Measurements from ENCODE around the gene SMPD4. TPM values are rescaled to one million over a fixed set of nuclear protein-coding genes. Genes with fewer than 3 reads are reported as not detected.
"Not testable (repeated sequence)": the region's sequence is repeated elsewhere in the genome, so short reads cannot be mapped to it uniquely, and the experiment has no call there.

Gene SMPD4
- total and polyA plus RNA-seq, 2 of the 8 experiments (the other 6 are each of a cell fraction or from before 2014, with no cell fraction given): 102 to 106 TPM

DNA sequence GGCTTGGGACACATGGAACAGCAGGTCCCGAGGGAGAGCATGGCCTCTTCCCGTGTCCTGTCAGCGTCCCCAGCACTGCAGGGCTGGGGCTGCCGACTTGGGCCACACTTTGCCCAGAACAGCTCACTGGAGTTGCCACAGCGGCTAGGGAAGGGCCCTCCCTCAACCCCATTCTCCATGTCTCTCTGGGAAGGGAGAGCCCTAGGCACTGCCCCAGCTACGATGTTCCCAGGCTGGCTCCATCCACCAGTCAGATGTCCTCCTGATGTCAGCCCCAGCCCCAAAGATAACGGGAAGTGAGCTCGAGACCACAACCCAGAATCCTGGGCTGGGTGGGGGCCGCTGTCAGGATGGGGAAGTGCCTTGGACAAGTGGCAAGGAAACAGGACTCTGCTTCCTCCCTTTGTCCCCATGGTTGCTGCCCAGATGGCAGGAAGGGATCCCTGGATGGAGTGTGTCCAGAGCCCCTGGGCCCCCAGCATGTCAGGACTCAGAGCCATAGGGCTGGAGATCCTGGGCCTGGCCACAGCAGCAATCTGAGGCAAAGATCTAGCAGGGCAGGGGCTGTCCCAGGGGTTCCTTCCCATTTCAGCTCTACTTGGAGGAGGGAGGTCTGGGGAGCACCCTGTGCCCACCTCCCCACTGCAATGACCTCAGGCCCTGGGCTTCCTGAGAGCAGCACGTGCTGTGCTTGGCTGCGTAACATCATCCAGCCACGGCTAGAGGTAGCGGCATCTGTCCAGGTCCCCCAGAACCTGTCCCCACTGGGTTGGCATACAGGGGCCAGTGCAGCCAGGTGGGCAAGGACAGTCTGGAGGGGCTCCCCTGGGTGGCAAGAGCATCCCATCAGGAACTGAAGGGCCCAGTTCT is 38.8 kb downstream of the SMPD4 start:
- H2BK5ac ChIP-seq (ENCODE audit: low read depth, low read length); H3K4me1 ChIP-seq (replicated peaks in 1 of 4; ENCODE audit: control insufficient read depth in 3 of 4, insufficient read depth in 4 of 4, low read length in 3 of 4); H4K8ac ChIP-seq (ENCODE audit: extremely low read depth, insufficient read depth, low read length); H3K9ac ChIP-seq (replicated peaks in 1 of 4; ENCODE audit: extremely low read depth in 1 of 4, low read depth in 3 of 4, low read length in 3 of 4); H3K27me3 ChIP-seq (replicated peaks in 1 of 4; ENCODE audit: control insufficient read depth in 3 of 4, extremely low read depth in 1 of 4, insufficient read depth in 3 of 4, low read length in 3 of 4); H3K4ac ChIP-seq (replicated peaks; ENCODE audit: insufficient read length, low read depth, low read length); H3K4me3 ChIP-seq (ENCODE audit: extremely low read depth in 1 of 4, insufficient read depth in 2 of 4, low read depth in 3 of 4, low read length in 4 of 4); H3K79me2 ChIP-seq (ENCODE audit: control insufficient read depth in 1 of 2, insufficient read depth in 2 of 2, low read length in 2 of 2); H2BK15ac ChIP-seq (ENCODE audit: low read length); FAIRE-seq; H4K20me1 ChIP-seq (replicated peaks in 1 of 2; ENCODE audit: control insufficient read depth in 1 of 2, insufficient read depth in 2 of 2, low read length in 2 of 2); H3K18ac ChIP-seq (ENCODE audit: extremely low read depth, low read length); H3K27ac ChIP-seq (ENCODE audit: low read depth, low read length); POLR2A ChIA-PET (ENCODE audit: partially characterized antibody); H4K5ac ChIP-seq (ENCODE audit: insufficient read length, low read depth, low read length); H2AK5ac ChIP-seq (ENCODE audit: low read depth, low read length); H3K79me1 ChIP-seq (ENCODE audit: low read depth, low read length); H4K91ac ChIP-seq (replicated peaks; ENCODE audit: insufficient read length, low read length); H3K9me3 ChIP-seq (ENCODE audit: insufficient read depth in 2 of 2, low read depth in 1 of 2, low read length in 1 of 2); H3K14ac ChIP-seq (ENCODE audit: insufficient read length); H2BK12ac ChIP-seq (ENCODE audit: low read depth, low read length); CTCF ChIA-PET (ENCODE audit: partially characterized antibody); H2BK20ac ChIP-seq (ENCODE audit: low read length); H3K36me3 ChIP-seq (ENCODE audit: control insufficient read depth in 2 of 4, insufficient read depth in 4 of 4, low read length in 3 of 4); H2BK120ac ChIP-seq (replicated peaks; ENCODE audit: low read depth, low read length); H2AFZ ChIP-seq (ENCODE audit: low read length); H3K56ac ChIP-seq (replicated peaks; ENCODE audit: insufficient read length, low read depth, low read length); H3K23ac ChIP-seq (ENCODE audit: insufficient read length); H3K23me2 ChIP-seq (ENCODE audit: low read depth, low read length): not testable (repeated sequence)
- peak in 1 of 2 experiments; percentile 27 for DNase-seq (ENCODE audit: low read depth in 1 of 2, low spot score in 2 of 2)
- peak overlapping the region in 1 of 2 experiments; percentile 51; a peak in 1 of 4 replicates for H3K4me2 ChIP-seq (ENCODE audit: insufficient read depth in 1 of 2, low read depth in 2 of 2, low read length in 2 of 2)
- WGBS, 2 experiments (ENCODE audit: extremely low coverage in 1 of 2, insufficient coverage in 1 of 2, insufficient read length in 1 of 2, insufficient replicate concordance in 2 of 2, low coverage in 1 of 2, low lambda C conversion rate in 2 of 2, missing lambda C conversion rate in 1 of 2): 98% methylated on average over 6 of the region's 13 CpGs; no CpG with 5 or more reads in 1 of the 2 experiments
